Neural cell (in vitro differentiated cells): ENCODE results near the gene THOC2.

Experiments used
- CTCF ChIP-seq: fragments of 450-650 bp; IDR thresholded peaks from 2 replicates; pipeline ENCODE4 v1.5.1; 2014; ENCODE audit warnings: antibody characterized with exemption, mild to moderate bottlenecking, moderate library complexity; ENCODE audit not compliant: poor library complexity, severe bottlenecking
- EP300 ChIP-seq: fragments of 450-650 bp; conservative IDR thresholded peaks from 2 replicates; pipeline ENCODE4 v1.6.1; 2014; ENCODE audit warnings: antibody characterized with exemption, mild to moderate bottlenecking, moderate library complexity; ENCODE audit not compliant: poor library complexity, severe bottlenecking
- EZH2 ChIP-seq: fragments of 200-600, 300-800 bp; shearing (Covaris generic), sonication (generic); IDR thresholded peaks from 2 replicates; pipeline ENCODE4 v1.6.1; 2014; ENCODE audit warnings: antibody characterized with exemption, low read length, borderline replicate concordance, mild to moderate bottlenecking; ENCODE audit not compliant: insufficient read depth, poor library complexity, severe bottlenecking
- POLR2AphosphoS5 ChIP-seq: IDR thresholded peaks from 2 replicates; pipeline ENCODE4 v1.6.1; 2012
- RAD21 ChIP-seq: fragments of 450-650 bp; conservative IDR thresholded peaks from 2 replicates; pipeline ENCODE4 v1.6.1; 2014; ENCODE audit warnings: antibody characterized with exemption, mild to moderate bottlenecking, moderate library complexity
- REST ChIP-seq: IDR thresholded peaks from 2 replicates; pipeline ENCODE4 v1.6.1; 2012; ENCODE audit warnings: borderline replicate concordance
- SMC3 ChIP-seq: fragments of 450-650 bp; conservative IDR thresholded peaks from 2 replicates; pipeline ENCODE4 v1.6.1; 2014; ENCODE audit warnings: antibody characterized with exemption, mild to moderate bottlenecking, moderate library complexity; ENCODE audit not compliant: poor library complexity

- TF ChIP-seq EP300 (no peak), EZH2 (no peak), POLR2AphosphoS5 (no peak), REST (no peak), CTCF (no peak), RAD21 (no peak), SMC3 (no peak)
Measured at GRCh38 chrX:123580792-123581191, 152.1 kb downstream of the THOC2 start.
